Measurements from ENCODE around the gene DMC1. TPM values are rescaled to one million over a fixed set of nuclear protein-coding genes. Genes with fewer than 3 reads are reported as not detected.

Gene DMC1
- total and polyA plus RNA-seq, 2 of the 13 experiments (the other 11 are each of a cell fraction or from before 2014, with no cell fraction given) = 0.82 TPM; not detected in 1

- TF ChIP-seq ZNF138 (CRISPR knock-in tag; IDR thresholded peaks at IDR 0.05; ENCODE audit: low read depth) (peak; percentile 57; the same call in 1 of the 2 replicates), WIZ (CRISPR knock-in tag; IDR thresholded peaks at IDR 0.05) (0 out of 2 replicates have a peak, but pooled peaks have one; percentile 81), SAFB2 (CRISPR knock-in tag; IDR thresholded peaks at IDR 0.05; ENCODE audit: borderline replicate concordance, low read depth) (peak; percentile 71; the same call in 1 of the 2 replicates), REPIN1 (CRISPR knock-in tag; IDR thresholded peaks at IDR 0.05; ENCODE audit: borderline replicate concordance, low read depth) (0 out of 2 replicates have a peak, but pooled peaks have one; percentile 33), TBX2 (CRISPR knock-in tag; IDR thresholded peaks at IDR 0.05; ENCODE audit: borderline replicate concordance) (peak; percentile 19), ZNF281 (CRISPR knock-in tag; IDR thresholded peaks at IDR 0.05; ENCODE audit: borderline replicate concordance) (peak; percentile 35), SALL2 (CRISPR knock-in tag; IDR thresholded peaks at IDR 0.05) (0 out of 2 replicates have a peak, but pooled peaks have one; percentile 12), CSRNP1 (CRISPR knock-in tag; IDR thresholded peaks at IDR 0.05) (no peak), GABPB1 (CRISPR knock-in tag; IDR thresholded peaks at IDR 0.05) (peak; percentile 61; the same call in 1 of the 2 replicates), UBTF (CRISPR knock-in tag; IDR thresholded peaks at IDR 0.05) (peak; percentile 82; the same call in 1 of the 2 replicates), FOSL1 (CRISPR knock-in tag; IDR thresholded peaks at IDR 0.05; ENCODE audit: borderline replicate concordance) (no peak), ZNF160 (CRISPR knock-in tag; IDR thresholded peaks at IDR 0.05) (peak; percentile 80; the same call in 1 of the 2 replicates), ZSCAN21 (CRISPR knock-in tag; IDR thresholded peaks at IDR 0.05; ENCODE audit: borderline replicate concordance) (peak; percentile 77; the same call in 1 of the 2 replicates), ZNF619 (CRISPR knock-in tag; IDR thresholded peaks at IDR 0.05) (no peak), ZNF629 (CRISPR knock-in tag; conservative IDR thresholded peaks at IDR 0.05) (no peak), GTF2F1 (IDR thresholded peaks at IDR 0.05; ENCODE audit: low read length) (no peak), KMT2A (CRISPR knock-in tag; IDR thresholded peaks at IDR 0.05) (peak; percentile 42; the same call in 1 of the 2 replicates), RXRB (CRISPR knock-in tag; IDR thresholded peaks at IDR 0.05; ENCODE audit: borderline replicate concordance) (0 out of 2 replicates have a peak, but pooled peaks have one; percentile 7), HNRNPL (IDR thresholded peaks at IDR 0.05; ENCODE audit: low read depth, low read length) (0 out of 2 replicates have a peak, but pooled peaks have one; percentile 35), ZNF225 (CRISPR knock-in tag; IDR thresholded peaks at IDR 0.05) (peak; percentile 48; the same call in 1 of the 2 replicates), TFDP2 (CRISPR knock-in tag; IDR thresholded peaks at IDR 0.05) (0 out of 2 replicates have a peak, but pooled peaks have one; percentile 12), DNMT1 (CRISPR knock-in tag; IDR thresholded peaks at IDR 0.05) (no peak)
Observed at GRCh38 chr22:38505541-38506117, 64.4 kb downstream of the DMC1 start (continued).
